Measurements from ENCODE around the gene MAFG. TPM values are rescaled to one million over a fixed set of nuclear protein-coding genes. Genes with fewer than 3 reads are reported as not detected.

The MAFG gene
- total and polyA plus RNA-seq, 9 of the 15 experiments (the other 6 are each of a cell fraction or from before 2014, with no cell fraction given) = 1.1 to 58.1 (median 24.9) TPM

DNA sequence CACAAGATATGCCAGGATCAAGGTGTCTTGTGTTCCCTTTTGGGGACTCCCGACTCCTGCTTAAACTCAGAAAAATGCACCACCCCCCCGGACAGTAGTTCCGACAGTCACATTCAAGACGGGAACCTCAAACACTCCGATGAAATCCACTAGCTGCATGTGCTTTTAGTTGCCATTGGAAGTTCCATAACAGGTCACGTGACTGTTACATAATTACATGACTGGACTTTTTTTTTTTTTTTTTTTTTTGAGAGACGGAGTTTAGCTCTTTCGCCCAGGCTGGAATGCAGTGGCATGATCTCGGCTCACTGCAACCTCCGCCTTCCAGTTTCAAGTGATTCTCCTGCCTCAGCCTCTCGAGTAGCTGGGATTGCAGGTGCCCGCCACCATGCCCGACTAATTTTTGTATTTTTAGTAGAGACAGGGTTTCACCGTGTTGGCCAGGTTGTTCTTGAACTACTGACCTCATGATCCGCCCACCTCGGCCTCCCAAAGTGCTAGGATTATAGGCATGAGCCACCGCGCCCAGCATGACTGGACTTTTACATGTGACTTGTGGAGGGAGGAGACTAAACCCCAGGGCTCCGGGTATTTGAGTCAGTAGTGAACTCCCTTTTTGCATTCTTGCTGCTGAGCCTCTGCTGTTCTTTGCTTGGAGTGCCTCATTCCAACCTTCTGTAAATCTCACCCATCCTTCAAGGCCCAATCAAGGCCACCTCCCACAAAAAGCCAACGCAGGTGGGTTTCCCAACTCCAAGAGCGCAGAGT is 11.1 kb downstream of the MAFG start (continued):
- TF ChIP-seq, protein P1, sequence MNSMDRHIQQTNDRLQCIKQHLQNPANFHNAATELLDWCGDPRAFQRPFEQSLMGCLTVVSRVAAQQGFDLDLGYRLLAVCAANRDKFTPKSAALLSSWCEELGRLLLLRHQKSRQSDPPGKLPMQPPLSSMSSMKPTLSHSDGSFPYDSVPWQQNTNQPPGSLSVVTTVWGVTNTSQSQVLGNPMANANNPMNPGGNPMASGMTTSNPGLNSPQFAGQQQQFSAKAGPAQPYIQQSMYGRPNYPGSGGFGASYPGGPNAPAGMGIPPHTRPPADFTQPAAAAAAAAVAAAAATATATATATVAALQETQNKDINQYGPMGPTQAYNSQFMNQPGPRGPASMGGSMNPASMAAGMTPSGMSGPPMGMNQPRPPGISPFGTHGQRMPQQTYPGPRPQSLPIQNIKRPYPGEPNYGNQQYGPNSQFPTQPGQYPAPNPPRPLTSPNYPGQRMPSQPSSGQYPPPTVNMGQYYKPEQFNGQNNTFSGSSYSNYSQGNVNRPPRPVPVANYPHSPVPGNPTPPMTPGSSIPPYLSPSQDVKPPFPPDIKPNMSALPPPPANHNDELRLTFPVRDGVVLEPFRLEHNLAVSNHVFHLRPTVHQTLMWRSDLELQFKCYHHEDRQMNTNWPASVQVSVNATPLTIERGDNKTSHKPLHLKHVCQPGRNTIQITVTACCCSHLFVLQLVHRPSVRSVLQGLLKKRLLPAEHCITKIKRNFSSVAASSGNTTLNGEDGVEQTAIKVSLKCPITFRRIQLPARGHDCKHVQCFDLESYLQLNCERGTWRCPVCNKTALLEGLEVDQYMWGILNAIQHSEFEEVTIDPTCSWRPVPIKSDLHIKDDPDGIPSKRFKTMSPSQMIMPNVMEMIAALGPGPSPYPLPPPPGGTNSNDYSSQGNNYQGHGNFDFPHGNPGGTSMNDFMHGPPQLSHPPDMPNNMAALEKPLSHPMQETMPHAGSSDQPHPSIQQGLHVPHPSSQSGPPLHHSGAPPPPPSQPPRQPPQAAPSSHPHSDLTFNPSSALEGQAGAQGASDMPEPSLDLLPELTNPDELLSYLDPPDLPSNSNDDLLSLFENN (IDR thresholded peaks at IDR 0.05; ENCODE audit: low read depth in 2 of 2, low read length in 2 of 2) = no peak
- TF ChIP-seq TCF7 (IDR thresholded peaks at IDR 0.05; ENCODE audit: borderline replicate concordance) (no peak), KDM5B (IDR thresholded peaks at IDR 0.05; ENCODE audit: insufficient replicate concordance, low read depth, low read length) (peak; percentile 22), TARDBP (IDR thresholded peaks at IDR 0.05) (no peak), ZNF354B (CRISPR knock-in tag; IDR thresholded peaks at IDR 0.05) (no peak), YBX1 (IDR thresholded peaks at IDR 0.05) (no peak), EP400 (IDR thresholded peaks at IDR 0.05) (peak; percentile 50; the same call in 1 of the 2 replicates), HNRNPH1 (optimal IDR thresholded peaks at IDR 0.05; ENCODE audit: low read depth, low read length) (no peak), ILF3 (IDR thresholded peaks at IDR 0.05; ENCODE audit: borderline replicate concordance) (no peak), JUND (IDR thresholded peaks at IDR 0.05; ENCODE audit: borderline replicate concordance, low read depth, low read length) (peak; percentile 45), JUND (tag; IDR thresholded peaks at IDR 0.05; ENCODE audit: borderline replicate concordance, low read depth, low read length) (no peak), MCM2 (IDR thresholded peaks at IDR 0.05; ENCODE audit: low read depth) (no peak), ZNF175 (CRISPR knock-in tag; IDR thresholded peaks at IDR 0.05; ENCODE audit: low read depth) (no peak), ZNF121 (CRISPR knock-in tag; conservative IDR thresholded peaks at IDR 0.05) (no peak), HMG20A (CRISPR knock-in tag; conservative IDR thresholded peaks at IDR 0.05) (no peak)
- TF ChIP-seq, protein P2, sequence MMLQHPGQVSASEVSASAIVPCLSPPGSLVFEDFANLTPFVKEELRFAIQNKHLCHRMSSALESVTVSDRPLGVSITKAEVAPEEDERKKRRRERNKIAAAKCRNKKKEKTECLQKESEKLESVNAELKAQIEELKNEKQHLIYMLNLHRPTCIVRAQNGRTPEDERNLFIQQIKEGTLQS (IDR thresholded peaks at IDR 0.05) = peak; percentile 39
- TF ChIP-seq, protein P2 (CRISPR knock-in tag; conservative IDR thresholded peaks at IDR 0.05) = no peak
- TF ChIP-seq, protein P3, sequence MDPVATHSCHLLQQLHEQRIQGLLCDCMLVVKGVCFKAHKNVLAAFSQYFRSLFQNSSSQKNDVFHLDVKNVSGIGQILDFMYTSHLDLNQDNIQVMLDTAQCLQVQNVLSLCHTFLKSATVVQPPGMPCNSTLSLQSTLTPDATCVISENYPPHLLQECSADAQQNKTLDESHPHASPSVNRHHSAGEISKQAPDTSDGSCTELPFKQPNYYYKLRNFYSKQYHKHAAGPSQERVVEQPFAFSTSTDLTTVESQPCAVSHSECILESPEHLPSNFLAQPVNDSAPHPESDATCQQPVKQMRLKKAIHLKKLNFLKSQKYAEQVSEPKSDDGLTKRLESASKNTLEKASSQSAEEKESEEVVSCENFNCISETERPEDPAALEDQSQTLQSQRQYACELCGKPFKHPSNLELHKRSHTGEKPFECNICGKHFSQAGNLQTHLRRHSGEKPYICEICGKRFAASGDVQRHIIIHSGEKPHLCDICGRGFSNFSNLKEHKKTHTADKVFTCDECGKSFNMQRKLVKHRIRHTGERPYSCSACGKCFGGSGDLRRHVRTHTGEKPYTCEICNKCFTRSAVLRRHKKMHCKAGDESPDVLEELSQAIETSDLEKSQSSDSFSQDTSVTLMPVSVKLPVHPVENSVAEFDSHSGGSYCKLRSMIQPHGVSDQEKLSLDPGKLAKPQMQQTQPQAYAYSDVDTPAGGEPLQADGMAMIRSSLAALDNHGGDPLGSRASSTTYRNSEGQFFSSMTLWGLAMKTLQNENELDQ (CRISPR knock-in tag; IDR thresholded peaks at IDR 0.05; ENCODE audit: borderline replicate concordance) = no peak
- TF ChIP-seq, protein P4, sequence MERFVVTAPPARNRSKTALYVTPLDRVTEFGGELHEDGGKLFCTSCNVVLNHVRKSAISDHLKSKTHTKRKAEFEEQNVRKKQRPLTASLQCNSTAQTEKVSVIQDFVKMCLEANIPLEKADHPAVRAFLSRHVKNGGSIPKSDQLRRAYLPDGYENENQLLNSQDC (CRISPR knock-in tag; IDR thresholded peaks at IDR 0.05) = no peak
- TF ChIP-seq, protein P5, sequence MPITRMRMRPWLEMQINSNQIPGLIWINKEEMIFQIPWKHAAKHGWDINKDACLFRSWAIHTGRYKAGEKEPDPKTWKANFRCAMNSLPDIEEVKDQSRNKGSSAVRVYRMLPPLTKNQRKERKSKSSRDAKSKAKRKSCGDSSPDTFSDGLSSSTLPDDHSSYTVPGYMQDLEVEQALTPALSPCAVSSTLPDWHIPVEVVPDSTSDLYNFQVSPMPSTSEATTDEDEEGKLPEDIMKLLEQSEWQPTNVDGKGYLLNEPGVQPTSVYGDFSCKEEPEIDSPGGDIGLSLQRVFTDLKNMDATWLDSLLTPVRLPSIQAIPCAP (CRISPR knock-in tag; IDR thresholded peaks at IDR 0.05; ENCODE audit: borderline replicate concordance) = no peak
